GM12865 (cell line): Measurements from ENCODE around the gene CD180.

ENCODE experiments used
- DNase-seq: peaks from one replicate; pipeline ENCODE4 v3.0.0; 2010; ENCODE audit warnings: low read depth
- H3K4me3 ChIP-seq: 2 replicates; pipeline ENCODE4 v1.5.1; 2011; ENCODE audit warnings: mild to moderate bottlenecking, low read depth, low read length, control low read depth
- TF ChIP-seq, protein P1 (sequence below): IDR thresholded peaks from 2 replicates; pipeline ENCODE4 v1.5.1; 2011; ENCODE audit warnings: low read length, control low read depth, low read depth, inconsistent platforms; ENCODE audit not compliant: insufficient read depth; ENCODE audit errors: missing control alignments

The CD180 gene

DNA sequence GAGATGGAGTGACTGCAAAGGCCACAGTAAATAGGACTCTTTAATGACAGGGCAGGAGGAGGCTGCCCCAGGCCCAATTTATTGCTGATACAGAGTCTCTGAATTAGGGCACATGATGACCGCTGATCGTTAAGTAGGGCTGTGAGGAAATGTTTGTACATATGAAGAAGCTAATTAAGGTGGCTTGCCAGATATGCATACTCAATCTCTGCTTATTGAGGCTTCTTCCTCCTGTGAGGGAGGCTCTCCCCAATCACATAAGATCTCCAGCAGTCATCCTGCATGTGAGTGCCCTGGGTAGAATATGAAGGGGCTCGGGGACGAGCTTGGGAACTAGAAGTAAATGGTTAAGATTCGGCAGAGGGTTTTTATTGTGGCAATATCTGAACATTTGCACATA lies 8.2 kb upstream of the CD180 start:
- DNase-seq = no peak
- TF ChIP-seq, protein P1, sequence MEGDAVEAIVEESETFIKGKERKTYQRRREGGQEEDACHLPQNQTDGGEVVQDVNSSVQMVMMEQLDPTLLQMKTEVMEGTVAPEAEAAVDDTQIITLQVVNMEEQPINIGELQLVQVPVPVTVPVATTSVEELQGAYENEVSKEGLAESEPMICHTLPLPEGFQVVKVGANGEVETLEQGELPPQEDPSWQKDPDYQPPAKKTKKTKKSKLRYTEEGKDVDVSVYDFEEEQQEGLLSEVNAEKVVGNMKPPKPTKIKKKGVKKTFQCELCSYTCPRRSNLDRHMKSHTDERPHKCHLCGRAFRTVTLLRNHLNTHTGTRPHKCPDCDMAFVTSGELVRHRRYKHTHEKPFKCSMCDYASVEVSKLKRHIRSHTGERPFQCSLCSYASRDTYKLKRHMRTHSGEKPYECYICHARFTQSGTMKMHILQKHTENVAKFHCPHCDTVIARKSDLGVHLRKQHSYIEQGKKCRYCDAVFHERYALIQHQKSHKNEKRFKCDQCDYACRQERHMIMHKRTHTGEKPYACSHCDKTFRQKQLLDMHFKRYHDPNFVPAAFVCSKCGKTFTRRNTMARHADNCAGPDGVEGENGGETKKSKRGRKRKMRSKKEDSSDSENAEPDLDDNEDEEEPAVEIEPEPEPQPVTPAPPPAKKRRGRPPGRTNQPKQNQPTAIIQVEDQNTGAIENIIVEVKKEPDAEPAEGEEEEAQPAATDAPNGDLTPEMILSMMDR = no peak
- no peak overlapping the region for H3K4me3 ChIP-seq

DNA sequence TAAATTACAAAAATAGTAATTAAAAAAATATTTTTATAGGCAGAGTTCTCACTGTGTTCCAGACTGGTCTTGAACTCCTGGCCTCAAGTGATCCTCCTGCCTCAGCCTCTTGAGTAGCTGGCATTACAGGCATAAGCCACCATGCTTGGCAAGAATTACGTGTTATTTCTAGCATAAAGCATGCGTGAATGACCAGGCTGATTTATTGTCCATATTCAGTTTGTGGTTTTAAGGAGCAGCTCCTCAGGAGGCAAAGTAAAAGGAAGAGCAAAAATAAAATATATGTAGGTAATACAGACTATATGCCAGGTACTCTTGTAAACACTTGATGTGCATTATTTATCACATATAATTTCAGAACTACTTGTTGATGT lies 7.1 kb upstream of the CD180 start:
- DNase-seq = no peak
- TF ChIP-seq, protein P1 = no peak
- no peak overlapping the region for H3K4me3 ChIP-seq

DNA sequence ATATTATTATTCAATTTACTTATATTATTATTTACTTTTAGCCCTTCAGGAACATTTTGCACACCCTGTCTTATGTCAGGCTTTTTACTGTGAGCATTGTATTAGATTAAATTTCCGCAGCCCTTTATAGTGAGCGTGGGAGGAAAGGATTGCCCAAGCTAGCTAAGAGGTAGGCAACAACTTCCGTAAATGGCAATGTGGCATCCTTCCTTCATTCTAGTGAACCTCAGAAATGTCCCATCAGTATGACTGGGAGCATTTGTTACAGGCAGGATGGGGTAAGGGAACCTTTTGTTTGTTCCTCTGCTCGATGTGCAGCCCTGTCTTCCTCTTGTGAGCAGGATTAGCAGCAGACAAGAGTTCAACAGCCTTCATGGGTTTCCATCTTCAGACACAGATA lies 6.2 kb upstream of the CD180 start:
- DNase-seq = no peak
- TF ChIP-seq, protein P1 = no peak
- no peak overlapping the region for H3K4me3 ChIP-seq

DNA sequence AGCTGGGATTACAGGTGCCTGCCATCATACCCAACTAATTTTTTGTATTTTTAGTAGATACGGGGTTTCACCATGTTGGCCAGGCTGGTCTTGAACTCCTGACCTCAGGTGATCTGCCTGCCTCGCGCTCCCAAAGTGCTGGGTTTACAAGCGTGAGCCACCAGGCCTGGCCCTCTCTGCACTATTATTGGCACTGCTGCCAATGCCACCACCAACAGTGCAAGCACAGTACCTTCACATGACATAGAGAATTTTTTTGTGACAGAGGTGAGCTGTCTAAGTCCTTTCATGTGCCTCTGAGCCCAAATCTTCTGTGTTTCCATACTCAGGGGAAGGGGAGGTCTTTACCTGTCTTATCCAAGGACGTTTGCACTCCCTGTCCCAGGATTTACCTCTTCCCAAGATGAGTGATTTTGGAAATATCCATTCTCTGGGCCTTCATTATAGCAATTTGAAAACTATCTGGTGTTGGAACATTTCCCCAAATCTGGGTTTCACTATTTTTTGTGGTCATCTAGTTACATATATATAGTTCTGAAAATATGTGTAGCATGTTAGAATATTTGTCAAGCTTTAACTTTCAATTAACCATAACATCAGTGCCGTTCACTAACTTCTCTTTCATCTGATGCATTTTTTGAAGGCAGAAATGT lies 5.4 kb upstream of the CD180 start:
- peak; percentile 29 for DNase-seq
- TF ChIP-seq, protein P1 = no peak

DNA sequence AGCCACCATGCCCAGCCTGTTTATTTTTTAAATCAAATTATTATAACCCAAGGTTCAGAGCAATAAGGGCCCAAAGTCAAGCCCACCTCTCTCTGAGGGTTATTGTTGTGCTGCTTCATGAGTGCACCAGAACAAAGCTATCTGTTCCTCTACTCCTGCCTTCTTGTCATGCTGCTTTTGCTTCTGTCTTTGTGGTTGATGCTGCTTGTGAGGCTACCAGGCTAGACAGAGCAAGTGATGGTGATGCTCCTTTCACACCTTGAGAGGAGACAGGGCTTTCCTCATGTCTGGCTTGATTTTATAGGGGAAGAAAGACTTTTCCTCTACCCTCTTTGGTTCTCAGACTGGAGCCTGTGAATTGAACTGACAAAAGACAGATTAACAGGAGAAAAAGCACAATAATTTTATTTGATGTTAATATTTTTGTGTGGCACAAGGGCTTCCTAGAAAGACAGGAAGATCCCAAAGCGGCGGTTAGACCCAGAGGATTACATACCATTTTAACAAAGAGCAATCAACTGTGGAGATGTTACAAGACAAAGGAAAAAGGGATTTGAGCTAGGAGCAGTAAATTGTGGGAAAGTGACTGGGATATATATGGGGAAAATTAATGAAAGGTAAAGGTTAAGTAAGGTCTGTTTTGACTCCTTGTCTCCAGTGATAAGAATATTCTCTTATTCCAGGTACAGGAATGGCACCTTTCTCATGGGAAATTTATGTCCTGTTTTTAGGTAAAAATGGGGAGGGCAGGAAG lies 4.4 kb upstream of the CD180 start:
- TF ChIP-seq, protein P1 = no peak
- peak; percentile 41 for DNase-seq
- no peak overlapping the region for H3K4me3 ChIP-seq

More for the DNA sequence above, 5.4 kb upstream of the CD180 start:
- H3K4me3 ChIP-seq = no peak overlapping the region

DNA sequence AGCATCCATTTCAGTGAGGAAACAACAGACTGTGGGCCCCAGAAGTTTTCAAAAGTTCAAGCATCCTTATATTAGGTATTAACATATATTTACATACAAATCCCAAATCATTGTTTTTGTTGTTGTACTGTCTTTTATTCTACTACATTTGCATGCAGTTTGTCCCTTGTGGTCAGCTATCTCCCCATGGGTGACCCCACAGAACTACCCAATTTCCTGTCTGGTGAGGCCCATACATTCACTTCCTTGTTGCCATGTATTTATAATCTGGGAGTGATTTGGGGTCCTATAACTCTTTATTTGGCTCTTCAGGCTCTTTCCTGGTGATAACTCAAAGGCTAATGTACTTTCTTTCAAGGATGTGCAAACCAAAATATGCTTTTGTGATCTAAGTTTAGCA lies 3.3 kb upstream of the CD180 start:
- DNase-seq = peak; percentile 46
- TF ChIP-seq, protein P1 = no peak
- no peak overlapping the region for H3K4me3 ChIP-seq
